CD4-positive, alpha-beta T cell treated with Interleukin-17A for 1 hour (primary cell): ENCODE data around the gene MYO7A.

ENCODE experiments used
- DNase-seq: peaks from one replicate; pipeline ENCODE4 v3.0.0-alpha.2; 2020

MYO7A gene

DNA sequence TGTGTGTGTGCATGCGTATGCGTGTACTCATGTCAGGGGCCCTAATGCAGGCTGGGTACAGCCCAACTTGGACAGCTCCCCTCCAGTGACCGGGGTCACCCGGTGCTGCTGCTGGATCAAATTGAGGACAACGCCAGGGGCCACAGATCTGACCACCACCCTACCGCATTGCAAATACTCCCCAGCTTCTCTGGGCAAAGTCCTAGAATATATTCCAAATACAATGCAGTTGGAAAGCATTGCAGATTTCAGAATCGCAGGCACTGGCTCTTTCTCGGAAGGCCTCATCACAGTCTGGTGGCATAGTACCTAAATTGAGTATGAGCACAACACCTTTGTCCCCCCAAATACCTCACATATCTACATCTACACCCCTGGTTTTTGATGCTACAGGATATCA lies 43.2 kb downstream of the MYO7A start:
- no peak for DNase-seq

DNA sequence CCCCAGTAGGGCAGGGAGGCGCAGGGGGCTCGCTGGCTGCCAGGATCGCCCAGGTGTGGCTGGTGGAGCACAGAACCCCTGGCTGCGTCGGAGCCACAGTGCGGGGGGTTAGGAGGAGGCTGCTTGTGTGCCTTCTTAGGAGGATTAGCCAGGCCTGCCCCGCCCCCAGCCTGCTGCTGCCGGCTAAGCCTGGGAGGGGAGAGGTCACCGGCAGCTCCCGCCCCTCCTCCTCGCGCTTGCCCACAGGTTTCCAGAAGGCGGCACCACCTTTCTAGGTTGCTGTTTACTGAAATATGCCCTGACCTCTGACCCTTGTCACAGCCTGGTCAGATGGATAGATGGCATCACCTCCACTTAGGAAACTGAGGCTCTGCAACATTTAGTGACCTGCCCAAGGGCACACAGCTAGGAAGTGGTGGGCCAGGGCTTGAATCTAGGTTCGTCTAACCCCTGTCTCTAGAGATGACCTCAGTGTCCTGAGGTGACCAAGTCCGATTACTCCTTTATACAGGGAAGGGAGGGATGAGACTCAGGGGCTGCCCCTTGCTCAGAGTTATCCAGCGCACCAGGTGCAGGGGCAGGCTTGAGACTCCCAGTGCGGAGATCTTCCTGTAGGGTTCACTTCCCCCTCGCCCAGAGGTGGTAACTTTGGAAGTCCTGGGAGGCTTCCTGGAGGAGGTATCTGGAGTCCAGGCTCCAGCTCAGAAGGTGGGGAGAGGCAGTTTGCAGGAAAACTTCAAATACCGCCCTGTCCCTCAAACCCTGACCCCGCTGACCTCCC lies 44.0 kb downstream of the MYO7A start:
- DNase-seq = no peak

GRCh38 chr11:77172666-77172982 lies 44.6 kb downstream of the MYO7A start:
- DNase-seq = no peak

DNA sequence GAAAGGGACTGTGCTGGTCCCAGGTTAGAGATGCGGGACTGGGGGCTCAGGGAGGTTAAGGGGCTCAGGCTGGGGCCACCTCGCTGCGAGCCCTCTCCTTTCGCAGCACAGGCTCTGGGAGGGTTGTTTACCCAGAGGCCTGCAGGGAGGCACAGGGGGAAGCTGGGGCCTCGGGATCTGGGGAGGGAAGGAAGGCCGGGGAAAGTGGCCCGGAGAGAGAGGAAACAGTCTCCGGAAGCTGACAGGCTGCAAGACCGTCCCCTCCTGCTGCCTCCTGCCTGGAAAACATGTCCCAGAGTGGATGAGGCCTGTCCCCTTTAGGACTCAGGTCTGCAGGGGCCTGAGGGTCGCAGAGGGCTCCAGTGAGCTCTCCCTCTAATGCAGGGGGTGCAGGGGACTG lies 45.4 kb downstream of the MYO7A start:
- DNase-seq = no peak

- DNase-seq = no peak
These were observed 46.5 kb downstream of the MYO7A start for GRCh38 chr11:77174559-77174958.

DNA sequence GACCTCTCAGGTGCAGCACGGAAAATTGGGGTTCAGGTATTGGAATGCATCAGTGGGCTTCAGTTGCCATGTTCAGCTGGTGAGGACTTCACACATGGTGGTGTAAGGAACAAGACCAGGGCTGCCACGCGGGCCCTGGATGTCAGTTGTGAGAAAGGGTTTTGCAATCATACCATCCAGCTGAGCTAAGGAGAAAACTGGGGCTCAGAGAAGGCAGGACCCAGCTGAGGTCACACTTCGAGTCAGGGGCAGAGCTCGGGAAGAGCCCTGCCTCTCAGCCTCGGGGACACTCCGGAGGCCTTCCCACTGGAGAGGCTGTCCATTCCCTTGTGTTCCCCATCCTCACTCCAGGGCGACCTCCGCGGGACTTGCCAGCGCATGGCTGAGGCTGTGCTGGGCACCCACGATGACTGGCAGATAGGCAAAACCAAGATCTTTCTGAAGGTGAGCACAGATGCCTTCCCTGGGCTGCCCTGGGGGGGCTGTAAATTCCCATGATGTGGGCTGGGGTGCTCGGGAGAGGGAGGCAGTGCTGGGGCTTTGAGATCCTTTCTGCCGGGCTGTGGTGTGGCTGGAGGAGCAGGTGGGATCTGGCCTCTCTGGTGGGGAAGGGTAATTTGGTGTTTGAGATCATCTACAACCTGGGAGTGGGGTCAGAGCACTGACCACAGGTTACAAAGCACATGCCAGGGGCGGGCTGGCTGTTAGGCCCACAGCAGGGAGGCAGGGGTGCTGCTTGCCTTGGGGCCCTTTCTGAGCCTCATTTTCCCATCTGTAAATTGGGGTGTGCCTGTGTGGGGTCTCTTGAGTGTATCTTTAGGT lies 47.2 kb downstream of the MYO7A start:
- DNase-seq = no peak

DNA sequence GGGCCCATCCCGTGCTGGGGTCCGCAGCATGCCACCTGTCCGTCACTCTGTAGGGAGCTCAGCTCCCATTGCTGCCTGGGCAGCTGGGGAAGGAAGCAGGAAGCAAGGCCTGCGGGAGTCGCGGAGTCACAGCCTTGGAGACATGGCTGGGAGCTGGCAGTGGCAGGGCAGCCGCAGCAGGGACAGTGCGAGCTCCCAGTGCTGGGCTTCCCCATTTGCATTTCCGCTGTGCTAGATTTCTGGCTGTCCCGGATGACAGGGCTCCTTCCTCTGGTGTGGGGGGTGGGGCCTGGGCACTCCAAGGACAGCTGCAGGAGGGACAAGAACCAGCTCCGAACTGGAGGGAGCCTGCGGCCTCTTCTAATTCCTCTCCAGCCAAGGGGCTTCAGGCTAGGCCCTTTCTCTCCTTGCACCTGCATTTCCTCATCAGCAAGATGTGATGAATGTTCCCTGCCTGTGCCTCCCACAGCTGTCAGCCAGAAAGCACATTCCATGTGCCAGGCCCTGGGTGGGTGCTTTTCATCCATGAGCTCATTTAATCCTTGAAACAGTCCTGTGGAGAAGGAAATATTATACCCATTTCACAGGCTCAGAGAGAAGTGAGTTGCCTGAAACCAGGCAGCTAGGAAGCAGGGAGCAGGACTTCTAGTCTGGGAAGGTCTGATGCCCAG lies 48.0 kb downstream of the MYO7A start:
- DNase-seq = no peak

DNA sequence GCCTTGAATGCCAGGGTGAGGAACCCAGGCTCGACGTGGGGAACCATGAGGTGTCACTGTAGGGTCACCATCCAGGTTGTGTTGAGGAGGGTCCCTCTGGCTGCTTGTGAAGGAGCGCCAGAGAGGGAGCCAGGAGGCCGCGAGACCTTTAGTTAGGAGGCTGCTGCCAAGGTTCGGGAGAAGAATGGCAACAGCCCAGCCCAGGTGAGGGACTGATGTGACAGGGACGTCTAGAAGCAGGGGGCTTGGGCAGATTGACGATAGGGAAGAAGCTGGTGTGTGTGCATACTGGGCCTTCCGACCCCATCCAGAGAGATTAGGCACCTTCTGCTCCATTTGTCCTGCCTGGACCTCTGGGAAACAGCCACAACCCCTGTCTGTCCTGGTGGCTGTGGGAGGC lies 49.0 kb downstream of the MYO7A start:
- DNase-seq = no peak

GRCh38 chr11:77178150-77178549 lies 50.1 kb downstream of the MYO7A start:
- no peak for DNase-seq

DNA sequence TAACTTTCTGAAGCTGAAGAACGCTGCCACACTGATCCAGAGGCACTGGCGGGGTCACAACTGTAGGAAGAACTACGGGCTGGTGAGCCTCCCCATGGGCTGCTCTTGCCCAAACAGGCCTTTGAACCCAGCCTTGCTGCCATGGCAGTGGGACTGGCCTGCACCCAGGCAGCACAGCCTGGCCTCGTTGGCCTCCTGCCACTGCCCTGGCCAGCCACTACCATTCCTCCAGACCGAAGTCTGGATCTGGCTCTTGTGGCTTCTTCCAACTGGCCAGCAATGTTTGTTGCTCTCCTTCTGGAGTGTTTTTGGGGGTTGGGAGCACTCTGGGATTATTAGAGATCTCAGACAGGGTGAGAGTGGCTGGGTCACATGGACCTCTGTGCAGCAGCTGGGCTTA lies 51.0 kb downstream of the MYO7A start:
- DNase-seq = no peak

DNA sequence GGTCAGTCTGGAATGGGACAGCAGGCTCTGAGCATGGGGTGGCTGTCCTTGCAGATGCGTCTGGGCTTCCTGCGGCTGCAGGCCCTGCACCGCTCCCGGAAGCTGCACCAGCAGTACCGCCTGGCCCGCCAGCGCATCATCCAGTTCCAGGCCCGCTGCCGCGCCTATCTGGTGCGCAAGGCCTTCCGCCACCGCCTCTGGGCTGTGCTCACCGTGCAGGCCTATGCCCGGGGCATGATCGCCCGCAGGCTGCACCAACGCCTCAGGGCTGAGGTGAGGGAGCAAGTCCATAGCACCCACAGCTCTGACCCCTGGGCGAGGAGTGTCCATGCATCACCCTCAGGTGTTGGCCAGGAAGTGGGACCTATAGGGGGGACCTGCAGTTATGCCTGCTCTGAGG lies 51.6 kb downstream of the MYO7A start:
- DNase-seq = no peak

DNA sequence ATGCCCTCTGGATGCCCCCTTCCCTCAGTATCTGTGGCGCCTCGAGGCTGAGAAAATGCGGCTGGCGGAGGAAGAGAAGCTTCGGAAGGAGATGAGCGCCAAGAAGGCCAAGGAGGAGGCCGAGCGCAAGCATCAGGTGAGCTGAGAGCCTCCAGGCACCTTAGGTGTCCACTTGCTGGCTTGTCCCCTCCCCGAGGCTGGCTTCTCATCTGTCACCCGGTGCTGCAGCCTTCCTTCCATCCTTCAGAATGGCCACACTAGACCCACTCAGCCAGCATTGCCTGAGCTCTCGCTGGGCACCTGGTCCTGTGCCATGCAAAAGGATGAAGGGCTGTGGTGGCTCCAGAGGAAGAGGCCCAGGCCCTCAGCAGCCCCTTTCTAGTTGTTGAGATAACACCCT lies 52.3 kb downstream of the MYO7A start:
- no peak for DNase-seq

DNA sequence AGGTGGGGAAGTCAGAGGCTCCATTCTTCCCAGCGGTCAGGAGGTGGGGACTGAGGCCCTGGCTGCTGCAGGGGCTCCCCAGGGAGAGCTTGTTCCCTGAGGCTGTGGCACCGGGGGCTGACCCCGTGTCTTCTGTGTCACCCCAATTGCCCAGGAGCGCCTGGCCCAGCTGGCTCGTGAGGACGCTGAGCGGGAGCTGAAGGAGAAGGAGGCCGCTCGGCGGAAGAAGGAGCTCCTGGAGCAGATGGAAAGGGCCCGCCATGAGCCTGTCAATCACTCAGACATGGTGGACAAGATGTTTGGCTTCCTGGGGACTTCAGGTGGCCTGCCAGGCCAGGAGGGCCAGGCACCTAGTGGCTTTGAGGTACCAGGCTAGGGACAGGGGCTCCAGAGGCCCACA lies 53.2 kb downstream of the MYO7A start:
- no peak for DNase-seq

GRCh38 chr11:77181799-77182541 lies 53.9 kb downstream of the MYO7A start:
- no peak for DNase-seq

DNA sequence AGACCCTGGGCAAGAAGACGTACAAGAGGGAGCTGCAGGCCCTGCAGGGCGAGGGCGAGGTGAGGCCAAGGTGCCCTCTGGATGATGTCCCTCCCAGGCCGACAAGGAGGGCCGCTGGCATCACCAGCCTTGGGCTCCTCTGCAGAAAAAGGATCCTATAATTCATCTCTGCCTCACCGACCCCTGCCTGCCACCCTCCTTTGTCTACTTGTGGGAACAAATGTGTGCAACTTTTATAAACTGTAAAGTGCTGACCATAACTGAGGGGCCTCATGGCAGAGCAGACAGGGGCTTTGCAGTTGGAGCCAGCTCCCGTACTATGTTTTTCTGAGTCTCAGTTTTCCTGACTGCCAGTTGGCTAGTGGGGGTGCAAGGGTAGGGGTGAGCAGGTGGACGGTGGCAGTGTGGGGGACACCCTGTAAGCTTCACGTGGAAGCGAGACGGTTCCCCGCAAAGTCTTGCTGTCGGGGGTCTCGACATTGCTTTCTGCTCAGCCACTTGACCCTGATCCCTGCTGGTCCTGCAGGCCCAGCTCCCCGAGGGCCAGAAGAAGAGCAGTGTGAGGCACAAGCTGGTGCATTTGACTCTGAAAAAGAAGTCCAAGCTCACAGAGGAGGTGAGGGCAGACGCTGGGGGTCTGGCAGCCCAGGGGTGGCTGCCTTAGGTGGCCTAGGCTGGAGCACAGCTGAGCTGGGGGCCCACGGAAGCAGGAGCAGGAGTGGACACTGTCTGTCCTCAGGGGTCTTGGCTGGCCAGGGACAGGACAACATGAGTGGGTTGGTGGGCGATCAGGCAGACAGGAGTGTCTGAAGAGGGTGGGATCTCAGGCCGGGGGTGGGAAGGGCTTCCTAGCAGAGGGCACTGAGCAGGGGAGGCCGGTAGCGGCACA lies 54.7 kb downstream of the MYO7A start:
- DNase-seq = no peak

DNA sequence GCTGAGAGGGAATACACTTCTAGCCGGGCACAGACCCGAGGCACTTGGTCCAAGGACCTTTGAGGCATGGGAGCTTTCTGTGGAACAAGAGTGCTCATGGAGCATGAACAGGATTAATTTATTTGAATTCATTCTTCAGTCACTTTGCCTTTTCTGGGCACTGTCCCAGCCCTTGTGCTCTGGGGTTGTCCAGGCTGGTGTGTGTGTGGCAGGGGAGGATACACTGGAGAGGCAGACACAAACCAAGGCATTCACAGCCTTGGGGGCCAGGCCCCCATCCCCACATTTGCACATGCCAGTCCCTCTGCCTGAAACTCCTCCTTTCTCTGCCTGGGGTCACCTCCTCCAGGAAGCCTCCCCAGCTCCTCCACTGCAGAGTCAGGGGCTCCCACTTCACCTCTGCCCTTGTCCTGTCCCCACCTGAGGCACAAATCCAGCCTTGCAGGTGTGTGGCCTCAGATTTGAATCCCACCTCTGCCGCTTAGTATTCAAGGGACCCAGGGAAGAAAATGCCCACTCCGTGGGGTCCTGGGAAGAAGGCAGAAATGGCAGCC lies 55.5 kb downstream of the MYO7A start:
- DNase-seq = no peak

- DNase-seq = no peak
These were observed 56.3 kb downstream of the MYO7A start for GRCh38 chr11:77184136-77184860.

DNA sequence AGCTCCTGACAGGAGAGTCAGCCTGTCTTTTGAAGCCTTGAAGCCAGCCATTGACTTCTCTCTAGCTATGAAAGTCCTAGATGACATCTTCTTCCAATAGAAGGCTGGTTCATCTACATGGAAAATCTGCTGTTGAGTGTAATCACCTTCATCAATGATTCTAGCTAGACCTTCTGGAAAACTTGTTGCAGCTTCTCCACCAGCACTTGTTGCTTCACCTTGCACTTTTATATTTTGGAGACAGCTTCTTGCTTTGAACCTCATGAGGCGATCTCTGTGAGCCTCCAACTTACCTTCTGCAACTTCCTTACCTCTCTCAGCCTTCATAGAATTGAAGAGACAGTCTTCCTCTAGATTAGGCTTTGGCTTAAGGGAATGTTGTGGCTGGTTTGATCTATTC lies 58.3 kb downstream of the MYO7A start:
- no peak for DNase-seq

- no peak for DNase-seq
These were observed 59.2 kb downstream of the MYO7A start for GRCh38 chr11:77187111-77187750.

DNA sequence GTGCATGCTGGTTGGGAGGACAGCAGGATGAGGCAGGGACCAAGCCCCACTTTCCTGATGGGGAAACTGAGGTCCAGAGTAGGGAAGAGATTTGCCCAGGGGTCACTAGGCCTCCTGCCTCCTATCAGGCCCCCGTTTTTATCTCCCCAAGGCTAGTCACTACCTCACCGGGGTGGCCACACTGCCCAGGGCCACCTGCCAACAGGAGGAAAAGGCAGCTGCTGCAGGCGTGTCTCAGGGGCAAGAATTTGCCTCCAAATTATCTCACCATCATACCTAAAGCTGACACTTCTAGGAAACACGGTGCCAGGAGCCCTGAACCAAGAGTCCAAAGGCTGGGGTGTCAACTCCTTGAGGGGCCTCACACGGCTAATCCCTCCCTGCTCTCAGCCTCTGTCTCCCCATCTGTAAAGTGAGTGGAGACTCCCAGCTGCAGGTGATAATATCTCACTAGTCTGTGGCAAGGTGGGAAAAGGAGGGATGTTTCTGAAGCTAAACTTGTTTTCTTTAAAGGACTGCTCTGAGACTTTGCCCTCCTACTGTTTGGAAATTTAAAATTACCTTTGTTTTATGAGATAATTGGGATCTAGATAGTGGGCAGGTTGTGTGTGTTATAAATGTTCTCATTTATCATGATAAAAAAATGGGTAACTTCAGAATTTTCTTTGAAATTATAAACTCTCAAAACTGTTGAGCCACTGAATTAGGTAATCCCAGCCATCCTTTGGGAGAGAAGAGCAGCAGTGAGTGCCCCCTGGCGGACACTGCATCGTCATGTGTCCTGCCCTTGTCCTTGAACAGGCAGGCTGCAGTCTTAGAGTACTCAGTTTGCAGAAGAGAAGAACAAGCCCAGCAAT lies 60.0 kb downstream of the MYO7A start:
- DNase-seq = peak; percentile 66
